Stimulated activated CD8-positive, alpha-beta memory T cell treated with anti-CD3 and anti-CD28 coated beads, Interleukin-15, amount 100 ng/mL, for 48 hours (primary cell): ENCODE data around the gene NDUFAF7.
"Not testable (repeated sequence)": the region's sequence is repeated elsewhere in the genome, so short reads cannot be mapped to it uniquely, and the experiment has no call there.

Experiments used
- DNase-seq, 2 donors: peaks; one replicate each; pipeline ENCODE4 v3.0.0-alpha.2; 2020; ENCODE audit warnings: low read depth in 2 of 2

The NDUFAF7 gene

GRCh38 chr2:37282746-37283145 is 51.3 kb downstream of the NDUFAF7 start:
- no peak for DNase-seq

GRCh38 chr2:37283207-37283606 is 51.7 kb downstream of the NDUFAF7 start:
- no peak for DNase-seq

GRCh38 chr2:37284381-37284780 is 52.9 kb downstream of the NDUFAF7 start:
- DNase-seq: no peak

GRCh38 chr2:37287966-37288365 is 56.5 kb downstream of the NDUFAF7 start:
- no peak for DNase-seq

- DNase-seq: no peak
Measured at GRCh38 chr2:37291680-37292079, 60.2 kb downstream of the NDUFAF7 start.

GRCh38 chr2:37294858-37295257 is 63.4 kb downstream of the NDUFAF7 start:
- not testable (repeated sequence) for DNase-seq

GRCh38 chr2:37295469-37296073 is 64.1 kb downstream of the NDUFAF7 start:
- DNase-seq: no peak

GRCh38 chr2:37297632-37298031 is 66.2 kb downstream of the NDUFAF7 start:
- no peak for DNase-seq
